ENCODE measurements around the gene TXNL4B.
"Not testable (repeated sequence)": the region's sequence is repeated elsewhere in the genome, so short reads cannot be mapped to it uniquely, and the experiment has no call there.

Gene TXNL4B

DNA sequence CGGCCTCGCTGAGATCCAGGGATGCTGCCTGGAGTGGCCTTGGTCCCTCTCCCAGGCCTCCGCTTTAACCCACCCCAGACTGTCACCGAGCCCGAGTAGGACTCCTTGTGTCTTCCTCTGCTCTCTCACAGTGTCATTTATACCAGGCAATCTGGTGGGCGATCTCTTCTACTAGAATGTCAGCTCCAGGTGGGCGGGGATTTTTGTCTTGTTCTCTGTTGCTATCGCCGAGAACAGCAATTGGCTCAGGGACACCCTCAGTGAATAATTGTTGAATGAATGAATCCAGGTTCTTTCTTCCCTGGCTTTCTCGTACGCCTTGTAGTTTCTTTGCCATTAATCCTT lies 818 bp upstream of the TXNL4B start:
- TF ChIP-seq ZFX (IDR thresholded peaks at IDR 0.05; ENCODE audit: borderline replicate concordance), result no peak
- TF ChIP-seq CTCF (IDR thresholded peaks at IDR 0.05), result no peak
- H3K27ac ChIP-seq, result peak overlapping the region; percentile 72

DNA sequence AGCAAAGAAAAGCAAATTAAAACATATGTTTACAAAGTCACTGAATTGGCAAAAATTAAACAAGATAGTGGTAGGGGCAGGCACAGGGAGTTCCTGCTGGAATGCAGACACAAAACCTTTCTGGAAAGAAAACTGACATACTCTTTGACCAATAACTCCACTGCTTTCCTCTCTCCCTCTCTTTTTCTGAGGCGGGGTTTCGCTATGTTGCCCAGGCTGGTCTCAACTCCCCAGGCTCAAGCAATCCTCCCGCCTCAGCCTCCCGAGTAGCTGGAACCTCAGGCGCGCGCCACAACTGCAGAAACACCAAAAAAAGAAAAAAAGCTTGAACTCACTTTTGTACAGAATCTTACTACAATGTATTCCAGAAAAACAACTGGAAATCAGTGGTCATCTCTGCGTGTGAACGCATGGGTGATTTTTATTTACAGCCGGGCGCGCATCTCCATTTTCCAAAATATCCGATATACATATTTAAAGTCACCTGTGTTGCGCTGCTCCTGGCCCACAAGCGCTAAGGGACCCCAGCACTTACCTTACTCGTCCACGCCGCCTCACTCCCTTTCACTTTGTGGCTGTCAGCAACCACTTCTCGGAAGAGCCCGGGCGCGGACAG lies 480 bp downstream of the TXNL4B start:
- peak overlapping the region; percentile 72 for H3K27ac ChIP-seq
- no peak for TF ChIP-seq CTCF (IDR thresholded peaks at IDR 0.05)
- TF ChIP-seq ZFX (IDR thresholded peaks at IDR 0.05; ENCODE audit: borderline replicate concordance), result no peak

DNA sequence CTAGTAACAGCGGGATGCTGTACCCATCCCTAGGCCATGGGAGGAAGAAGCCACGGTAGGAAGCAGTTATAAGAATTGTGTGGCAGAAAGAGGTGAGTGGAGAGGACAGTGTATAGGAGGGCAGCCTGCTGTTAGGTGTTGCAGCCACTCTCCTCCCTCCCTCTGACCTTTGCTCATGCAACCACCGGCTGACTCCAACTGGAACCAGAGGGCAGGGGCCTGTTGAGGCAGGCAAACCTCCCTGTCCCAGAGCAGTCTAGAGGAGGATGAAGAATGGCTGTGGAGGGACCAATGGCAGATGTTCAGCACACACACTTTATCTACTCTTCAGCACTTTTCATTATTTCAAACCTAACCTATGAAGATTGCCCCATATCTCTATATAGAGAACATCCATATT lies 2.2 kb downstream of the TXNL4B start:
- no peak for TF ChIP-seq CTCF (IDR thresholded peaks at IDR 0.05)
- no peak for TF ChIP-seq ZFX (IDR thresholded peaks at IDR 0.05; ENCODE audit: borderline replicate concordance)
- no peak overlapping the region for H3K27ac ChIP-seq

DNA sequence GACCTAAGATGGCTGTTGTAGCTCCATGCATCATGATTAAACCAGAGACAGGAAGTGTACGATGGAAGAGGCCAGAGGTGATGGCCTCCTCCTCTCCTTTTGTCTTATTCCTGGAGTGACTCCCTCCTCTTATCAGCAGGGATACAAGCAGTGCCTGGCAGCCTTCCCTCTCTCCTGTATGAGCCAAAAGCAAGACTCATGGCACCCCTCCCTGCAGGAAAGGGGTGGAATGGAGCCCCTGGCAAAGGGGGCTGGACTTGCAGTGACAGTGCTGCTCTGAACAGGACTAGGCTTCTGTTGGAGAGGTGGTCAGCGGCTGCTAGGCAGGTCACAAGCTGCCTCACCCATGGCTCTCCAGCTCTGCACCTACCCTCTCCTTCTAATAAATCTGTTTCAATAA lies 8.4 kb downstream of the TXNL4B start:
- no peak overlapping the region for H3K27ac ChIP-seq
- TF ChIP-seq ZFX (IDR thresholded peaks at IDR 0.05; ENCODE audit: borderline replicate concordance), result no peak
- TF ChIP-seq CTCF (IDR thresholded peaks at IDR 0.05), result no peak

GRCh38 chr16:72084445-72084844 lies 9.0 kb downstream of the TXNL4B start:
- no peak overlapping the region for H3K27ac ChIP-seq
- TF ChIP-seq CTCF (IDR thresholded peaks at IDR 0.05), result no peak
- TF ChIP-seq ZFX (IDR thresholded peaks at IDR 0.05; ENCODE audit: borderline replicate concordance), result no peak

DNA sequence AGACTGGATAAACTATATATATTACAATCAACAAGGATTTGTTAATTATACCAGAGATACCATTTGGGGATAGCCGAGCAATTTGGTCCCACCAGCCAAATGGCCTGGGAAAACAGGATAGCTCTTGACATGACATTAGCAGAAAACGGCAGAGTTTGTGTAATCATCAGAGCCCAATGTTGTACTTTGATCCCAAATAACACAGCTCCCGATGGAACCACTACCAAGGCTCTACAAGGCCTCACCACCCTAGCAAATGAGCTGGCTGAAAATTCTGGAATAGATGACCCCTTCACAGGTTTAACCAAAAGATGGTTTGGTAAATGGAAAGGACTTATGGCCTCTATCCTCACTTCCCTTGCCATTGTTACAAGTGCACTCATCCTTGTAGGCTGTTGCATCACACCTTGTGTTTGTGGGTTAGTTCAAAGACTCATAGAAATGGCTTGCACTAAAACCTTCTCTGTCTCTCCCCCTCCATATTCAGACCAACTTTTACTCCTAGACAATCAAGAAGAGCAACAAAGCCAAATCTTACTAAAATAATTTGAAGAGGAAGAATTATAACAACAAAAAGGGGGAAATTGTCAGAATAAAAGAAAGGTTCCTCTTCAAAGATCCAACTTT lies 9.5 kb downstream of the TXNL4B start:
- TF ChIP-seq ZFX (IDR thresholded peaks at IDR 0.05; ENCODE audit: borderline replicate concordance) (no peak), CTCF (IDR thresholded peaks at IDR 0.05) (no peak)
- no peak overlapping the region for H3K27ac ChIP-seq

DNA sequence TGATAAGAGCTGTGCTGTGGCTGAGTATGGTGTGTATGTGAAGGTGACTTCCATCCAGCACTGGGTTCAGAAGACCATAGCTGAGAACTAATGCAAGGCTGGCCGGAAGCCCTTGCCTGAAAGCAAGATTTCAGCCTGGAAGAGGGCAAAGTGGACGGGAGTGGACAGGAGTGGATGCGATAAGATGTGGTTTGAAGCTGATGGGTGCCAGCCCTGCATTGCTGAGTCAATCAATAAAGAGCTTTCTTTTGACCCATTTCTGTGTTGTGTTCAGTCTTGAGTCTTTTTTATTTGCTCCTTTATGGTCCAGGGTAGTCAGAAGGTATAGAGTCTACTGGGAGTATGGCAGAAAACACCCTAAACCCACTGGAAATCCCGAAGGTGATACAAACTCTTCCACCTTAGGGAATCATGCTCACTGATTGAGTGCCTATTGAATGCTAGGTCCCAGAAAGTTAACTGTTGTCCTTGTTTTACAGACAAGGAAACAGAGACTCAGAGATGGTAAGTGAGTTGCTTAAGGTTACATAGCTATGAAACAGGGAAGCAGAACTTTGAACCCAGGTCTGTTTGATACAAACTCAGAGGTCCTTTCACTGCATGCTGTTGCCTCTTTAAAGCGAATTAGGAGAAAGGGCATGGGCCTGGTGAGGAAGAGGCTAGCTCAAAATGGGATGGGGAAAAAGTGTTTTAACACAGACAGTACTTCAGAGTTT lies 16.3 kb downstream of the TXNL4B start:
- H3K27ac ChIP-seq, result not testable (repeated sequence)

- not testable (repeated sequence) for H3K27ac ChIP-seq
Measured at GRCh38 chr16:72075067-72075466, 18.4 kb downstream of the TXNL4B start.

Data from 22Rv1 (cell line).